GM18870 (cell line): Measurements from ENCODE around the gene OR8D1.

Experiments used
- ATAC-seq: cut with Tn5 transposase; IDR thresholded peaks from one replicate; pipeline ENCODE4 v1.9.1; 2021; ENCODE audit warnings: moderate library complexity; ENCODE audit not compliant: unreplicated experiment

Gene OR8D1

GRCh38 chr11:124313849-124314248 is at the start of gene OR8D1:
Gene OR8D1, minus strand, starts transcription at chr11:124313949. Its CDS starts 3,183 bp downstream, at chr11:124310766.
- no peak for ATAC-seq

- ATAC-seq, result no peak
Measured at GRCh38 chr11:124359566-124359965, 45.8 kb upstream of the OR8D1 start.

GRCh38 chr11:124346311-124346955 is 32.7 kb upstream of the OR8D1 start:
- no peak for ATAC-seq

GRCh38 chr11:124344346-124344745 is 30.6 kb upstream of the OR8D1 start:
- no peak for ATAC-seq

GRCh38 chr11:124340142-124340447 is 26.3 kb upstream of the OR8D1 start:
- ATAC-seq, result no peak

- ATAC-seq, result no peak
Measured at GRCh38 chr11:124339396-124340141, 25.8 kb upstream of the OR8D1 start.

GRCh38 chr11:124331873-124332272 is 18.1 kb upstream of the OR8D1 start:
- ATAC-seq, result no peak

- peak; percentile 85 for ATAC-seq
Measured at GRCh38 chr11:124329787-124330478, 16.2 kb upstream of the OR8D1 start.

- no peak for ATAC-seq
Measured at GRCh38 chr11:124327775-124328174, 14.0 kb upstream of the OR8D1 start.

- no peak for ATAC-seq
Measured at GRCh38 chr11:124322356-124322755, 8.6 kb upstream of the OR8D1 start.

- no peak for ATAC-seq
Measured at GRCh38 chr11:124320097-124320496, 6.3 kb upstream of the OR8D1 start, which contains the start of gene OR8D2. Gene OR8D2, minus strand, starts transcription at chr11:124320197. Its CDS starts 0 bp downstream, at chr11:124320197.

GRCh38 chr11:124315052-124315451 is 1.3 kb upstream of the OR8D1 start:
- no peak for ATAC-seq

GRCh38 chr11:124313131-124313530 is 618 bp downstream of the OR8D1 start:
- no peak for ATAC-seq

- ATAC-seq, result no peak
Measured at GRCh38 chr11:124311670-124312069, 2.1 kb downstream of the OR8D1 start.

GRCh38 chr11:124311269-124311668 is 2.5 kb downstream of the OR8D1 start:
- ATAC-seq, result no peak

- no peak for ATAC-seq
Measured at GRCh38 chr11:124310721-124311120, 3.0 kb downstream of the OR8D1 start.

GRCh38 chr11:124307093-124307492 is 6.7 kb downstream of the OR8D1 start:
- ATAC-seq, result no peak

GRCh38 chr11:124302347-124303125 is 11.2 kb downstream of the OR8D1 start:
- ATAC-seq, result no peak

GRCh38 chr11:124301548-124301947 is 12.2 kb downstream of the OR8D1 start:
- ATAC-seq, result no peak

- ATAC-seq, result no peak
Measured at GRCh38 chr11:124297921-124298320, 15.8 kb downstream of the OR8D1 start.

GRCh38 chr11:124296016-124296415 is 17.7 kb downstream of the OR8D1 start:
- no peak for ATAC-seq
